ENCODE measurements around the gene MFSD11. TPM values are rescaled to one million over a fixed set of nuclear protein-coding genes. Genes with fewer than 3 reads are reported as not detected.
"Not testable (repeated sequence)": the region's sequence is repeated elsewhere in the genome, so short reads cannot be mapped to it uniquely, and the experiment has no call there.

The MFSD11 gene
- total RNA-seq, 1 experiment from 2014 or later, result 23.9 TPM

DNA sequence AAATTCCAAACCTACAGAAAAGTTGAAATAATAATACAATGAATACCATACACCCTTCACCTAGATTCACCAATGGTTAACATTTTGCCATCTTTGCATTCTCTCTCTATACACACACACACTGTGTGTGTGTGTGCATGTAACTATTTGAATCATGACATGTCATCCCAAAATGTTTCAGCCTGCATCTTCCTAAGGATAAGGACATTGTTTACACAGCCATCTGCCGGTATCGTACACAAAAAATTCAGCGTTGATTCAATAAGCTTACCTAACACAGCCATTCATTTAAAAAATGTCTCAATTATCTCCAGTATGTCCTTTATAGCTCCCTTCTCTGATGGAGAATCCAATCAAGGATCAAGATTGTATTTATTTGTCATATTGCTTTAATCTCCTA is 31.1 kb upstream of the MFSD11 start:
- DNase-seq, result no peak
- TF ChIP-seq, protein P1, sequence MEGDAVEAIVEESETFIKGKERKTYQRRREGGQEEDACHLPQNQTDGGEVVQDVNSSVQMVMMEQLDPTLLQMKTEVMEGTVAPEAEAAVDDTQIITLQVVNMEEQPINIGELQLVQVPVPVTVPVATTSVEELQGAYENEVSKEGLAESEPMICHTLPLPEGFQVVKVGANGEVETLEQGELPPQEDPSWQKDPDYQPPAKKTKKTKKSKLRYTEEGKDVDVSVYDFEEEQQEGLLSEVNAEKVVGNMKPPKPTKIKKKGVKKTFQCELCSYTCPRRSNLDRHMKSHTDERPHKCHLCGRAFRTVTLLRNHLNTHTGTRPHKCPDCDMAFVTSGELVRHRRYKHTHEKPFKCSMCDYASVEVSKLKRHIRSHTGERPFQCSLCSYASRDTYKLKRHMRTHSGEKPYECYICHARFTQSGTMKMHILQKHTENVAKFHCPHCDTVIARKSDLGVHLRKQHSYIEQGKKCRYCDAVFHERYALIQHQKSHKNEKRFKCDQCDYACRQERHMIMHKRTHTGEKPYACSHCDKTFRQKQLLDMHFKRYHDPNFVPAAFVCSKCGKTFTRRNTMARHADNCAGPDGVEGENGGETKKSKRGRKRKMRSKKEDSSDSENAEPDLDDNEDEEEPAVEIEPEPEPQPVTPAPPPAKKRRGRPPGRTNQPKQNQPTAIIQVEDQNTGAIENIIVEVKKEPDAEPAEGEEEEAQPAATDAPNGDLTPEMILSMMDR (IDR thresholded peaks at IDR 0.05; ENCODE audit: unreplicated experiment), result no peak
- no TSS peak for BruUV-seq (replicated peaks)
- intact Hi-C loops (cut with micrococcal nuclease; ENCODE audit: unreplicated experiment), result no loop called here
- H3K27ac Mint-ChIP-seq (ENCODE audit: unreplicated experiment), result no peak overlapping the region
- H3K4me1 Mint-ChIP-seq (ENCODE audit: low read depth, unreplicated experiment), result no peaks in the 10 kb centered on the region
- no peak overlapping the region for H3K4me3 Mint-ChIP-seq (ENCODE audit: low read depth, unreplicated experiment)
- H3K36me3 Mint-ChIP-seq (ENCODE audit: insufficient read depth, unreplicated experiment), result peaks cover 16% of the 10 kb centered on the region
- no peaks in the 10 kb centered on the region for H3K9me3 Mint-ChIP-seq (ENCODE audit: low read depth, unreplicated experiment)
- peaks cover 8% of the 10 kb centered on the region for H3K27me3 Mint-ChIP-seq (ENCODE audit: unreplicated experiment)
- CTCF ChIA-PET, result interaction anchor here (0.7 kb wide), 1 partner anchor 1649 kb away, joined by 4 read pairs; no protein-coding TSS in a partner anchor

DNA sequence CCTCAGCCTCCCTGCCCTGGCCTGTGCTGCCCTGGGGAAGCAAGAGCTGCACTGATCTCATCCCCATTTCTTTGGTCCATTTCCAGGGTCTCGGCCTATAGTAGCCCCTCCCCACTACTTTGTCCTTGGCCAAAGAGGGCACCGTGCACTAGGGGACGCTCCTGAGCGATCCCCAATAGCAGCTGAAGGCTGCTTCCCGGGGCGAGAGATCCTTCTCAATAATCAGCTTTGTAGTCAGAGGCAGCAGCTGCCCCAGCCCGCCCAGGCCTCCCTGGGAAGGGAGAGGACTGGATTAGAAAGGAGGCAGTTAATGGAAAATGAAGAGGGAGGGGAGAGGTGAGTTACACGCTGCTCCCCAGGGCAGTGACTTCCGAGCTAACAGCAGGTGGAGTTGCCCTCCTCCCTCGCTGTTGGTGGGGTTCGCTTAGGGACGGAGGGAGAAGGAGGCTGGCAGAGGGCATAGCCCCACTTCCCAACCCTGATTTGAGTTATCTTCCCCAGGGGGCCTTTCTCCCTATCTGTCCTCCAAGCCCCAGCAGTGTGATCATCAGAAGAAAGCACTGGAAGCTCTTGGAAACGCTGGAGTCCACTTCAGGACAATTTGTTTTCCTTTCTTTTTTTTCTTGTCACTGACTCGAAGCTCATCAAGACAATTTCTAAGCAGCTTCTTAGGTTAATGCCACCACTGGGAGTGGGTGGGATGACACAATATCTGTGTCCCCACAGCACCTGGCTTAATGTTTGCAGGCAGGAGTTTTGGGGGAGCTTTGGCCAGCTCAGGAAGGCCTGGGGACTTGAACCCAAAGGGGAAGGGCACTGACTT is 29.7 kb upstream of the MFSD11 start:
- peaks cover 16% of the 10 kb centered on the region for H3K36me3 Mint-ChIP-seq (ENCODE audit: insufficient read depth, unreplicated experiment)
- no peak for DNase-seq
- intact Hi-C loops (cut with micrococcal nuclease; ENCODE audit: unreplicated experiment), result no loop called here
- CTCF ChIA-PET, result interaction anchor here (1.5 kb wide), 1 partner anchor 13 kb away, joined by 4 read pairs; no protein-coding TSS in a partner anchor
- BruUV-seq (replicated peaks), result no TSS peak
- H3K27ac Mint-ChIP-seq (ENCODE audit: unreplicated experiment), result no peak overlapping the region
- no peak overlapping the region for H3K4me3 Mint-ChIP-seq (ENCODE audit: low read depth, unreplicated experiment)
- TF ChIP-seq, protein P1 (IDR thresholded peaks at IDR 0.05; ENCODE audit: unreplicated experiment), result no peak
- no peaks in the 10 kb centered on the region for H3K9me3 Mint-ChIP-seq (ENCODE audit: low read depth, unreplicated experiment)
- peaks cover 8% of the 10 kb centered on the region for H3K27me3 Mint-ChIP-seq (ENCODE audit: unreplicated experiment)
- H3K4me1 Mint-ChIP-seq (ENCODE audit: low read depth, unreplicated experiment), result no peaks in the 10 kb centered on the region

DNA sequence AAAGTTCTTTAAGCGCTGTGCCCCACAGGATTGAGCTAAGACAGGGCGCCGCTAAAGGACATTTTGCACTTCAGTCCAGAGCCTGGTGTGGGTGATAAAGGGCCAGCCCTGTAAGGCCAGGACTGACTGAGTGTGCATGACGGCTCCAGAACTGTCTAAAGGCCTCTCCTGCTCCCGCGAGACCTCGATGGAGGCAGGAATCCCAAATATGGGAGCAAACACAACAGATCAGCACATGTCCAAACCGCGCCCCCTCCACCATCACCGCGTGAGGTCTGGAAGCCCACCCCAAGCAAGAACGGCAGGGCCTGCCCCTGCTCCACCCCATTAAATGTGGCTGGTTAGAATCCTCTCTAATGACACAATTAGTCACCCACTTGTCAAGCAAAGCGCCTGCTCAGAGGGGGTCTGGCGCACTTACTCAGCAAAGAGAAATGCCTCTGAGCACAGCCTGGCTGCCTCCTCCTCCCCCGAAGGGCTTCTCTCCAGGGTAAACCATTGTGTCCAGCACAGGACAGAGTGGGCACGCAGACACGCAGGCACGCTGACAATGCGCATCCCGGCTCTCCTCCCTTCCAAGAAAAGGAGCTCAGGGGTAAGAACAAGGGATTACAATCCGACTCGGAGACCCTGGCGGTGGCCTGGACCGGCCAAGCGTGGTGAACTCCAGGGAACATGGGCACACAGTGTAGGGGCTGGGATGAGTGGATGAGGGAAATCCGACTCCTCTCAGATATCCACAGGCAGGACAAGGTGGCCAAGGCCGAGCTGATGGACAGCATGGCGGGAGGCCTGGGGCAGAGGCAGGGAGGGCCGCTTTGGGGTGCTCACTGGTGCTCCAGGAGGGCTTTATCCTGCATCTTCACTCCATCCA is 28.6 kb upstream of the MFSD11 start:
- intact Hi-C loops (cut with micrococcal nuclease; ENCODE audit: unreplicated experiment), result no loop called here
- no peaks in the 10 kb centered on the region for H3K9me3 Mint-ChIP-seq (ENCODE audit: low read depth, unreplicated experiment)
- TF ChIP-seq, protein P1 (IDR thresholded peaks at IDR 0.05; ENCODE audit: unreplicated experiment), result no peak
- H3K36me3 Mint-ChIP-seq (ENCODE audit: insufficient read depth, unreplicated experiment), result peaks cover 18% of the 10 kb centered on the region
- CTCF ChIA-PET, result interaction anchor here (1.5 kb wide), 1 partner anchor 14 kb away, joined by 4 read pairs; no protein-coding TSS in a partner anchor
- H3K4me3 Mint-ChIP-seq (ENCODE audit: low read depth, unreplicated experiment), result peak overlapping the region; percentile 46
- peaks cover 8% of the 10 kb centered on the region for H3K27me3 Mint-ChIP-seq (ENCODE audit: unreplicated experiment)
- H3K27ac Mint-ChIP-seq (ENCODE audit: unreplicated experiment), result no peak overlapping the region
- no TSS peak for BruUV-seq (replicated peaks)
- no peak for DNase-seq
- peaks cover 3% of the 10 kb centered on the region for H3K4me1 Mint-ChIP-seq (ENCODE audit: low read depth, unreplicated experiment)

DNA sequence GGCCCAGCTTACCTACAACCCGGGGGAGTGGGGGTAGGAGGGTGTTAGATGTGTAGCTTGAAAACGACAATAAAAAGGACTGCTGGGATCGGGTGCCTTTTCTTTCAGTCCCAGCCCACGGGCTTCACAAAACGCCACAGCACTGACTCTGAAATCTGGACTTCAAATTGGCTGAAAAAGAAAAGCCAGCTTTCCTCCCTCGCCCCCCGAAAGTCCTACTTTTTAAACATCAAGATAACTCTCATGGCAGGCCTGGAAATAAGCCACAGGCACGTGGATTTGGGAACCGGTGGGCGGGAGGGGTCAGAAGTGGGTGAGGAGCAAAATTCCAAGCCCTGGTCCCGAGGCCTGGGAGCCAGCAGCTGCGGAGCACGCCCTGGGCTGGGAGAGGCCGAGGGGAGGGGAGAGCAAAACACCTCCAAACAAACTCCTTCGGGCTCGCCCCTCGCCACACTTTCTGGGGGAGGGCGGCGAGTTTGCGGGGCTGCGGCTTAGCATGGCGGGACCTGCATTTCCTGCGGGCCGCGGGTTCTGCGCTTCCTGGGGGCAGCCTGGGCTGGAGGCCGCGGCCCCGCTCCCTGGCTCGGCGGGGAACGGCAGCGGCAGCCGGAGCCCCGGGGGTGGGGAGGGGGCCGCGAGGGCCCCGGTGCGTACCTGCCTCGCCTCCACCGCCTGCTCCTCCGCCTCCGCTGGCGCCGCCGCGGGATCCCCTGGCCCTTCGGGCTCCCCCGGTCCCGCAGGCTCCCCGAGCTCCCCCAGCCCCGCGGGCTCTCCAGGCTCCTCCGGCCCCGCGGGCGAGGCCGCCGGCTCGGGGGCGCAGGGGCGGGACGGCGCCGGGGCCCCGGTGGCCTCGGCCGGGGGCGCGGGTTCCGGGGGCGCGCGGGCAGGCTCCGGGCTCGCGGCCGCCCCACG is 27.7 kb upstream of the MFSD11 start:
- H3K27ac Mint-ChIP-seq (ENCODE audit: unreplicated experiment); BruUV-seq (replicated peaks); CTCF ChIA-PET; H3K27me3 Mint-ChIP-seq (ENCODE audit: unreplicated experiment); H3K9me3 Mint-ChIP-seq (ENCODE audit: low read depth, unreplicated experiment); DNase-seq: not testable (repeated sequence)
- Mint-ChIP-seq H3K4me3 (ENCODE audit: low read depth, unreplicated experiment) (peak overlapping the region; percentile 46), H3K4me1 (ENCODE audit: low read depth, unreplicated experiment) (peaks cover 12% of the 10 kb centered on the region), H3K36me3 (ENCODE audit: insufficient read depth, unreplicated experiment) (peaks cover 26% of the 10 kb centered on the region)
- intact Hi-C loops (cut with micrococcal nuclease; ENCODE audit: unreplicated experiment), result loop anchor here (10.0 kb wide), 1 partner anchor 65 kb away; the partner anchor contains the start of gene ST6GALNAC1

All from Calu3 (cell line).